Measurements from ENCODE around the gene SYT15. TPM values are rescaled to one million over a fixed set of nuclear protein-coding genes. Genes with fewer than 3 reads are reported as not detected.

Gene SYT15
- total and polyA plus RNA-seq, 2 of the 13 experiments (the other 11 are each of a cell fraction or from before 2014, with no cell fraction given) = 0.24 to 0.38 TPM

DNA sequence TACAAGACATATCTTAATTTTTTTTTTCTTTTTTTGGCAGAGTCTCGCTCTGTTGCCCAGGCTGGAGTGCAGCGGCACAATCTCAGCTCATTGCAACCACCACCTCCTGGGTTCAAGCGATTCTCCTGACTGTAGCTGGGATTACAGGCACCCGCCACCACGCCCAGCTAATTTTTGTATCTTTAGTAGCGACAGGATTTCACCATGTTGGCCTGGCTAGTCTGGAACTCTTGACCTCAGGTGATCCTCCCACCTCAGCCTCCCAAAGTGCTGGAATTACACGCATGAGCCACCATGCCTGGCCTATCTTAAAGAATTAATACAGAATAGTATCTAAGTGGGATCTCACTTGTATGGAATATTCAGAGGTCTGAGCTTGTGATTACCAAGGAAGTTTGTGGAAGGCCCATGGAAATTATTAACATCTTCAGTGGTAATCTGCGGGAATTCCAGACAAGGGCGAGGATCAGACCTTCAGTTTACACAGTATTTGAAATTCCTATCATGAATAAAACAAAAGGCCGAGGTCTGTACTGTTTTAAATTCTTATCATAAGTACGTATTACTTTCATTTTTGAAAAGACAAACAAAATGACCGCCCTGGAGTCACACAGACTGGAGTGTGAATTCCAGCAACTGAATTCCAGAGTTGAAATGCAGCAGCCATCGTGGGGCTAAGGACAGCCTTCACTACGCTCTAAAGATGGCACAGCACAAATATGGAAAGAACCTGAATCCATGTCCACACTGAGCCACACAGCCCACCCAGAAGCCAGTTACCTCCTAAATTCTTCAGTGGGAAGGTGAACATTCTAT lies 39.1 kb upstream of the SYT15 start (continued):
- TF ChIP-seq, protein P1, sequence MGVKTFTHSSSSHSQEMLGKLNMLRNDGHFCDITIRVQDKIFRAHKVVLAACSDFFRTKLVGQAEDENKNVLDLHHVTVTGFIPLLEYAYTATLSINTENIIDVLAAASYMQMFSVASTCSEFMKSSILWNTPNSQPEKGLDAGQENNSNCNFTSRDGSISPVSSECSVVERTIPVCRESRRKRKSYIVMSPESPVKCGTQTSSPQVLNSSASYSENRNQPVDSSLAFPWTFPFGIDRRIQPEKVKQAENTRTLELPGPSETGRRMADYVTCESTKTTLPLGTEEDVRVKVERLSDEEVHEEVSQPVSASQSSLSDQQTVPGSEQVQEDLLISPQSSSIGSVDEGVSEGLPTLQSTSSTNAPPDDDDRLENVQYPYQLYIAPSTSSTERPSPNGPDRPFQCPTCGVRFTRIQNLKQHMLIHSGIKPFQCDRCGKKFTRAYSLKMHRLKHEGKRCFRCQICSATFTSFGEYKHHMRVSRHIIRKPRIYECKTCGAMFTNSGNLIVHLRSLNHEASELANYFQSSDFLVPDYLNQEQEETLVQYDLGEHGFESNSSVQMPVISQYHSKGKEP (CRISPR knock-in tag; IDR thresholded peaks at IDR 0.05) = no peak
- TF ChIP-seq, protein P2, sequence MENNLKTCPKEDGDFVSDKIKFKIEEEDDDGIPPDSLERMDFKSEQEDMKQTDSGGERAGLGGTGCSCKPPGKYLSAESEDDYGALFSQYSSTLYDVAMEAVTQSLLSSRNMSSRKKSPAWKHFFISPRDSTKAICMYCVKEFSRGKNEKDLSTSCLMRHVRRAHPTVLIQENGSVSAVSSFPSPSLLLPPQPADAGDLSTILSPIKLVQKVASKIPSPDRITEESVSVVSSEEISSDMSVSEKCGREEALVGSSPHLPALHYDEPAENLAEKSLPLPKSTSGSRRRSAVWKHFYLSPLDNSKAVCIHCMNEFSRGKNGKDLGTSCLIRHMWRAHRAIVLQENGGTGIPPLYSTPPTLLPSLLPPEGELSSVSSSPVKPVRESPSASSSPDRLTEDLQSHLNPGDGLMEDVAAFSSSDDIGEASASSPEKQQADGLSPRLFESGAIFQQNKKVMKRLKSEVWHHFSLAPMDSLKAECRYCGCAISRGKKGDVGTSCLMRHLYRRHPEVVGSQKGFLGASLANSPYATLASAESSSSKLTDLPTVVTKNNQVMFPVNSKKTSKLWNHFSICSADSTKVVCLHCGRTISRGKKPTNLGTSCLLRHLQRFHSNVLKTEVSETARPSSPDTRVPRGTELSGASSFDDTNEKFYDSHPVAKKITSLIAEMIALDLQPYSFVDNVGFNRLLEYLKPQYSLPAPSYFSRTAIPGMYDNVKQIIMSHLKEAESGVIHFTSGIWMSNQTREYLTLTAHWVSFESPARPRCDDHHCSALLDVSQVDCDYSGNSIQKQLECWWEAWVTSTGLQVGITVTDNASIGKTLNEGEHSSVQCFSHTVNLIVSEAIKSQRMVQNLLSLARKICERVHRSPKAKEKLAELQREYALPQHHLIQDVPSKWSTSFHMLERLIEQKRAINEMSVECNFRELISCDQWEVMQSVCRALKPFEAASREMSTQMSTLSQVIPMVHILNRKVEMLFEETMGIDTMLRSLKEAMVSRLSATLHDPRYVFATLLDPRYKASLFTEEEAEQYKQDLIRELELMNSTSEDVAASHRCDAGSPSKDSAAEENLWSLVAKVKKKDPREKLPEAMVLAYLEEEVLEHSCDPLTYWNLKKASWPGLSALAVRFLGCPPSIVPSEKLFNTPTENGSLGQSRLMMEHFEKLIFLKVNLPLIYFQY (CRISPR knock-in tag; IDR thresholded peaks at IDR 0.05; ENCODE audit: borderline replicate concordance) = 0 out of 2 replicates have a peak, but pooled peaks have one; percentile 43
- TF ChIP-seq, protein P3, sequence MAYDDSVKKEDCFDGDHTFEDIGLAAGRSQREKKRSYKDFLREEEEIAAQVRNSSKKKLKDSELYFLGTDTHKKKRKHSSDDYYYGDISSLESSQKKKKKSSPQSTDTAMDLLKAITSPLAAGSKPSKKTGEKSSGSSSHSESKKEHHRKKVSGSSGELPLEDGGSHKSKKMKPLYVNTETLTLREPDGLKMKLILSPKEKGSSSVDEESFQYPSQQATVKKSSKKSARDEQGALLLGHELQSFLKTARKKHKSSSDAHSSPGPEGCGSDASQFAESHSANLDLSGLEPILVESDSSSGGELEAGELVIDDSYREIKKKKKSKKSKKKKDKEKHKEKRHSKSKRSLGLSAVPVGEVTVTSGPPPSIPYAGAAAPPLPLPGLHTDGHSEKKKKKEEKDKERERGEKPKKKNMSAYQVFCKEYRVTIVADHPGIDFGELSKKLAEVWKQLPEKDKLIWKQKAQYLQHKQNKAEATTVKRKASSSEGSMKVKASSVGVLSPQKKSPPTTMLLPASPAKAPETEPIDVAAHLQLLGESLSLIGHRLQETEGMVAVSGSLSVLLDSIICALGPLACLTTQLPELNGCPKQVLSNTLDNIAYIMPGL (CRISPR knock-in tag; IDR thresholded peaks at IDR 0.05; ENCODE audit: borderline replicate concordance in 1 of 2, low read depth in 1 of 2) = no peak
- TF ChIP-seq, protein P4, sequence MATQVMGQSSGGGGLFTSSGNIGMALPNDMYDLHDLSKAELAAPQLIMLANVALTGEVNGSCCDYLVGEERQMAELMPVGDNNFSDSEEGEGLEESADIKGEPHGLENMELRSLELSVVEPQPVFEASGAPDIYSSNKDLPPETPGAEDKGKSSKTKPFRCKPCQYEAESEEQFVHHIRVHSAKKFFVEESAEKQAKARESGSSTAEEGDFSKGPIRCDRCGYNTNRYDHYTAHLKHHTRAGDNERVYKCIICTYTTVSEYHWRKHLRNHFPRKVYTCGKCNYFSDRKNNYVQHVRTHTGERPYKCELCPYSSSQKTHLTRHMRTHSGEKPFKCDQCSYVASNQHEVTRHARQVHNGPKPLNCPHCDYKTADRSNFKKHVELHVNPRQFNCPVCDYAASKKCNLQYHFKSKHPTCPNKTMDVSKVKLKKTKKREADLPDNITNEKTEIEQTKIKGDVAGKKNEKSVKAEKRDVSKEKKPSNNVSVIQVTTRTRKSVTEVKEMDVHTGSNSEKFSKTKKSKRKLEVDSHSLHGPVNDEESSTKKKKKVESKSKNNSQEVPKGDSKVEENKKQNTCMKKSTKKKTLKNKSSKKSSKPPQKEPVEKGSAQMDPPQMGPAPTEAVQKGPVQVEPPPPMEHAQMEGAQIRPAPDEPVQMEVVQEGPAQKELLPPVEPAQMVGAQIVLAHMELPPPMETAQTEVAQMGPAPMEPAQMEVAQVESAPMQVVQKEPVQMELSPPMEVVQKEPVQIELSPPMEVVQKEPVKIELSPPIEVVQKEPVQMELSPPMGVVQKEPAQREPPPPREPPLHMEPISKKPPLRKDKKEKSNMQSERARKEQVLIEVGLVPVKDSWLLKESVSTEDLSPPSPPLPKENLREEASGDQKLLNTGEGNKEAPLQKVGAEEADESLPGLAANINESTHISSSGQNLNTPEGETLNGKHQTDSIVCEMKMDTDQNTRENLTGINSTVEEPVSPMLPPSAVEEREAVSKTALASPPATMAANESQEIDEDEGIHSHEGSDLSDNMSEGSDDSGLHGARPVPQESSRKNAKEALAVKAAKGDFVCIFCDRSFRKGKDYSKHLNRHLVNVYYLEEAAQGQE (IDR thresholded peaks at IDR 0.05; ENCODE audit: borderline replicate concordance in 1 of 2, low read depth in 1 of 2, low read length in 2 of 2) = no peak
- TF ChIP-seq ZSCAN25 (CRISPR knock-in tag; IDR thresholded peaks at IDR 0.05) (no peak), HOXA9 (CRISPR knock-in tag; IDR thresholded peaks at IDR 0.05; ENCODE audit: borderline replicate concordance) (no peak), MED13 (CRISPR knock-in tag; IDR thresholded peaks at IDR 0.05) (no peak), ZNF143 (CRISPR knock-in tag; IDR thresholded peaks at IDR 0.05) (no peak), ZNF225 (CRISPR knock-in tag; IDR thresholded peaks at IDR 0.05) (no peak), SNAPC2 (CRISPR knock-in tag; IDR thresholded peaks at IDR 0.05) (no peak), ZKSCAN5 (CRISPR knock-in tag; IDR thresholded peaks at IDR 0.05) (no peak), ZNF264 (CRISPR knock-in tag; IDR thresholded peaks at IDR 0.05) (no peak), ELF1 (CRISPR knock-in tag; IDR thresholded peaks at IDR 0.05) (no peak), BHLHE40 (IDR thresholded peaks at IDR 0.05; ENCODE audit: low read length) (no peak), ZNF337 (CRISPR knock-in tag; IDR thresholded peaks at IDR 0.05; ENCODE audit: borderline replicate concordance, low read depth) (no peak), ZNF552 (CRISPR knock-in tag; IDR thresholded peaks at IDR 0.05; ENCODE audit: borderline replicate concordance) (no peak)
